MCF 10A (cell line): Measurements from ENCODE around the gene NCBP3. TPM values are rescaled to one million over a fixed set of nuclear protein-coding genes. Genes with fewer than 3 reads are reported as not detected.

ENCODE experiments used
- BruUV-seq: library from RNA; stranded (reverse); fragments of 400-500 nt; replicated peaks from 2 replicates; lab custom pipeline; 2021; lab: Mats Ljungman, UMichigan
- CTCF ChIA-PET: fragments of 300-600 bp; sonication (Branson Sonifier 250); formaldehyde crosslinking; extraction: SDS; loops from one replicate; lab custom pipeline; 2021; ENCODE audit warnings: antibody characterized with exemption, inconsistent platforms; lab: Yijun Ruan, JAX
- POLR2A ChIA-PET: fragments of 300-600, 350-650 bp; sonication (Branson Sonifier 250); formaldehyde crosslinking; extraction: SDS; loops from one replicate; lab custom pipeline; 2020; ENCODE audit warnings: antibody characterized with exemption, inconsistent platforms; lab: Yijun Ruan, JAX
- DNase-seq: peaks from one replicate; pipeline ENCODE4 v3.0.0-alpha.2; 2018; ENCODE audit not compliant: unreplicated experiment
- H3K27ac Mint-ChIP-seq: one replicate; pipeline ENCODE4 v1.8.0; 2022; ENCODE audit warnings: mild to moderate bottlenecking, low read depth, mixed read lengths; ENCODE audit not compliant: unreplicated experiment
- H3K27me3 Mint-ChIP-seq: one replicate; pipeline ENCODE4 v1.8.0; 2022; ENCODE audit warnings: mixed read lengths; ENCODE audit not compliant: insufficient read depth, unreplicated experiment
- H3K36me3 Mint-ChIP-seq: one replicate; pipeline ENCODE4 v1.8.0; 2022; ENCODE audit warnings: mild to moderate bottlenecking, moderate library complexity, mixed read lengths; ENCODE audit not compliant: insufficient read depth, unreplicated experiment
- H3K4me1 Mint-ChIP-seq: one replicate; pipeline ENCODE4 v1.8.0; 2022; ENCODE audit warnings: mixed read lengths; ENCODE audit not compliant: insufficient read depth, unreplicated experiment
- H3K4me3 Mint-ChIP-seq: one replicate; pipeline ENCODE4 v1.8.0; 2022; ENCODE audit warnings: mild to moderate bottlenecking, moderate library complexity, mixed read lengths; ENCODE audit not compliant: unreplicated experiment
- H3K9me3 Mint-ChIP-seq: one replicate; pipeline ENCODE4 v1.8.0; 2022; ENCODE audit warnings: mixed read lengths; ENCODE audit not compliant: unreplicated experiment
- intact Hi-C: fragments of 100-400 bp; cut with micrococcal nuclease; formaldehyde crosslinking; loops from 2 replicates; pipeline ENCODE4 v1.14.1; 2022
- total RNA-seq: library from RNA; stranded (reverse); gene quantifications from 2 replicates; pipeline ENCODE4 v1.2.3, GENCODE V29; 2022
- TF ChIP-seq, protein P1 (sequence below): fragments of 200-600 bp; IDR thresholded peaks from one replicate; pipeline ENCODE4 v1.8.0; 2022; ENCODE audit warnings: antibody characterized with exemption, mild to moderate bottlenecking; ENCODE audit not compliant: unreplicated experiment

NCBP3 gene
- total RNA-seq, 1 experiment from 2014 or later = 47.1 TPM

DNA sequence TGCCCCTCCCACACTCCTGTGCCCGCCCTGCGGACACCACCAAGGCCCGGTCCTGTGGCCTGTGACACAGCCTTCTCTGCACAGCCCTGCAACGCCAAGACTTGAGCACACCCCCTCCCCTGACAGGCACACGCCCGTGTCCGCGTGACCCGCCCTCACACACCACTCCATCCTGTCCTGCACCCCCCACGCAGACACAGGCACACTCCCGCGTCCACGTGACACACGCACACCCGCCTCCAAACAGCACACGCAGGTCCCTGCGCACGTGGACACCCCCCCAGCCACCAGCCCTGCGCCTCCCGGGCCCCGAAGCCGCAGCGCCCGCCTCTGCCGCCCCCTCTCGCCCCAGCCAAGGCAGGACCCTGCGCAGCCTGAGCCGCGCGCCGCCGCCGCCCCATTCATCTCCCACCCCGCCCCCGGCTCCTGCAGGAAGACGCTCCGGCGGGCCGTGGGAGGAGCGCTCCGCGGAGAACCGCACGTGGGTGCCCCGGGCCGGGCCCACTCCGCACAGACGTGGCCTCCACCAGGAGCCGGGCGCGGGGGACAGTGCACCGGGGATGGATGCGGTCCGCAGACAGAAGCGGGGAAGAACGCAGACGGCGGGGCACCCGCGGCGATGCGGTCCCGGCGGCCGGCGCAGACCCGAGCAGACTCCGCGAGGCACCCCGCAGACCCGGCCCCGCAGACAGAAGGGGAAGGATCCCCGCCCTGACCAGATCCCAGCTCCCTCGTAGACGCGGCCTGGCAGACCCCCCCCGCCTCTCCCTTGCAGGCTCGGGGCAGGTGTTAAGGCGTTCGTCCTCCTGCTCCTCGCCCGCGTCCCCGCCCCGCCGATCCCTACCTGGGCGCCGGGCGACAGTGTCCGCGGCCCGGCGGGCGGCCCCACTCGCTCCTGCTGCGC lies 46.3 kb upstream of the NCBP3 start:
- Mint-ChIP-seq H3K4me1 (peaks cover 46% of the 10 kb centered on the region), H3K27me3 (no peaks in the 10 kb centered on the region), H3K27ac (no peak overlapping the region), H3K36me3 (peaks cover 10% of the 10 kb centered on the region), H3K9me3 (no peaks in the 10 kb centered on the region), H3K4me3 (peak overlapping the region; percentile 72)
- intact Hi-C loops = no loop called here
- DNase-seq = peak; percentile 54
- TF ChIP-seq, protein P1, sequence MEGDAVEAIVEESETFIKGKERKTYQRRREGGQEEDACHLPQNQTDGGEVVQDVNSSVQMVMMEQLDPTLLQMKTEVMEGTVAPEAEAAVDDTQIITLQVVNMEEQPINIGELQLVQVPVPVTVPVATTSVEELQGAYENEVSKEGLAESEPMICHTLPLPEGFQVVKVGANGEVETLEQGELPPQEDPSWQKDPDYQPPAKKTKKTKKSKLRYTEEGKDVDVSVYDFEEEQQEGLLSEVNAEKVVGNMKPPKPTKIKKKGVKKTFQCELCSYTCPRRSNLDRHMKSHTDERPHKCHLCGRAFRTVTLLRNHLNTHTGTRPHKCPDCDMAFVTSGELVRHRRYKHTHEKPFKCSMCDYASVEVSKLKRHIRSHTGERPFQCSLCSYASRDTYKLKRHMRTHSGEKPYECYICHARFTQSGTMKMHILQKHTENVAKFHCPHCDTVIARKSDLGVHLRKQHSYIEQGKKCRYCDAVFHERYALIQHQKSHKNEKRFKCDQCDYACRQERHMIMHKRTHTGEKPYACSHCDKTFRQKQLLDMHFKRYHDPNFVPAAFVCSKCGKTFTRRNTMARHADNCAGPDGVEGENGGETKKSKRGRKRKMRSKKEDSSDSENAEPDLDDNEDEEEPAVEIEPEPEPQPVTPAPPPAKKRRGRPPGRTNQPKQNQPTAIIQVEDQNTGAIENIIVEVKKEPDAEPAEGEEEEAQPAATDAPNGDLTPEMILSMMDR = no peak
- ChIA-PET POLR2A (interaction anchor here (0.6 to 1.9 kb wide), 4 partner anchors 9 to 665 kb away, joined by 3 to 4 read pairs (median 3); partner anchors contain the start of gene HASPIN), CTCF (interaction anchor here (3.0 kb wide), 1 partner anchor 21 kb away, joined by 20 read pairs; no protein-coding TSS in a partner anchor)
- no TSS peak for BruUV-seq

DNA sequence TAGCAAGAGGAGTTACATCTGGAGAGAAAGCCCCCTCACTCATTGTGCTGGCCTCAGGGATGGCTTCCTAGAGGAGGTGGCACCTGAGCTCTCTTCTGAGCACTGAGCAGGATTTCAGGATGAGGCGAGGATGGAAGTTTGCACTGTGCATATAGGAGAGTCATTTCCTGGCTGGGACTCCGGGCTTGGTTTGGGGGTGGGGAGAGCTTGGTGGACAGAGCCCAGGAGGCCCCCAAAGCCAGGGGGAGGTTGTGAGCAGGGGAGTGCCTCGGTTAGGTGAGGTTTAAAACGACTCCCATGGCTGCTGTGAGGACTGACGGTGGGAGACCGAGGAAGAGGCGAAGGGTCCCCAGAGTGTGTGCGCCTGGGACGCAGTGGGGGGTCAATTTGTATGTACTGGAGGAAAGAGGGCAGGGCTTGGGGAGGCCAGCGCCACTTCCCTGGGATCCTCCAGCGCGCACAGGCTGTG lies 45.6 kb upstream of the NCBP3 start:
- TF ChIP-seq, protein P1 = no peak
- Mint-ChIP-seq H3K27me3 (no peaks in the 10 kb centered on the region), H3K4me1 (peaks cover 51% of the 10 kb centered on the region), H3K4me3 (peak overlapping the region; percentile 72), H3K27ac (no peak overlapping the region), H3K9me3 (no peaks in the 10 kb centered on the region), H3K36me3 (peaks cover 12% of the 10 kb centered on the region)
- no peak for DNase-seq
- intact Hi-C loops = no loop called here
- CTCF ChIA-PET = no interaction called here
- POLR2A ChIA-PET = interaction anchor here (1.9 kb wide), 1 partner anchor 10 kb away, joined by 4 read pairs; no protein-coding TSS in a partner anchor
- no TSS peak for BruUV-seq

DNA sequence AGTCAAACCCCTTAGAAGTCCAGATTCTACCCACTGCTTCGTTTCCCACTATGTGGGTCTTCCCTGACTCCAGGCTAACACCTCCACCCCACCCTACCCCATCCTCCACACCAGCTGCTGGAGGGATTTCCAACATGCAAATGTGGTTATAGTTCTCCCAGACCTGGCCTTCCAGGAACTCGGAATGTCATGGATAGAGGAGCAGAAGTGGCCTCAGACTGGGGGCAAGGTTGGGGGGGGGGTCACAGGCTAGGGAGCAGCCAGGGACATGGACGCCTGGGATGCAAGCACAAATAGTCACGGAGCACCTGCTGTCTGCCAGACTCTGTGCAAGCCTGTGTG lies 44.8 kb upstream of the NCBP3 start:
- Mint-ChIP-seq H3K27ac (no peak overlapping the region), H3K36me3 (peaks cover 12% of the 10 kb centered on the region), H3K4me1 (peaks cover 51% of the 10 kb centered on the region), H3K27me3 (no peaks in the 10 kb centered on the region), H3K4me3 (peak overlapping the region; percentile 72), H3K9me3 (no peaks in the 10 kb centered on the region)
- ChIA-PET POLR2A (interaction anchor here (0.6 to 1.4 kb wide), 9 partner anchors 10 to 1834 kb away, joined by 3 to 10 read pairs (median 3); partner anchors contain the start of genes CYB5D2 and ZZEF1), CTCF (interaction anchor here (0.7 kb wide), 2 partner anchors 23 to 46 kb away, joined by 3 to 4 read pairs; no protein-coding TSS in a partner anchor)
- no TSS peak for BruUV-seq
- DNase-seq = no peak
- TF ChIP-seq, protein P1 = no peak
- intact Hi-C loops = no loop called here
